H1 (cell line): ENCODE results near the gene HINT3.

ENCODE experiments used
- BACH1 ChIP-seq: IDR thresholded peaks from 2 replicates; pipeline ENCODE4 v1.6.1; 2012; ENCODE audit warnings: low read length, improper control_type of control experiment
- CHD2 ChIP-seq: IDR thresholded peaks from 2 replicates; pipeline ENCODE4 v1.6.1; 2012; ENCODE audit warnings: low read length, improper control_type of control experiment
- CREB1 ChIP-seq: IDR thresholded peaks from 2 replicates; pipeline ENCODE4 v1.6.1; 2012; ENCODE audit warnings: inconsistent platforms
- CTCF ChIP-seq, 3 experiments: IDR thresholded peaks; 1 replicate in 2 of 3; 2 replicates in 1 of 3; pipeline versions ENCODE4 v1.5.1 to v1.6.1; 2011; ENCODE audit warnings: low read length in 3 of 3, mild to moderate bottlenecking in 3 of 3, inconsistent platforms in 2 of 3, low read depth in 1 of 3, moderate library complexity in 1 of 3; ENCODE audit not compliant: insufficient read depth in 1 of 3; ENCODE audit errors: control extremely low read depth in 1 of 3
- E2F6 ChIP-seq: IDR thresholded peaks from 2 replicates; pipeline ENCODE4 v1.6.1; 2012; ENCODE audit warnings: inconsistent platforms
- EZH2 ChIP-seq: fragments of 200-600 bp; sonication (generic); IDR thresholded peaks from 2 replicates; pipeline ENCODE4 v1.7.1; 2012; ENCODE audit warnings: low read depth, mild to moderate bottlenecking, moderate library complexity, low read length, inconsistent platforms; ENCODE audit not compliant: severe bottlenecking
- GABPA ChIP-seq: IDR thresholded peaks from 2 replicates; pipeline ENCODE4 v1.6.1; 2011; ENCODE audit warnings: mild to moderate bottlenecking, low read length, moderate library complexity, borderline replicate concordance; ENCODE audit not compliant: insufficient read depth
- JUND ChIP-seq: IDR thresholded peaks from 2 replicates; pipeline ENCODE4 v1.6.1; 2011; ENCODE audit warnings: mild to moderate bottlenecking, improper control_type of control experiment, low read length
- SUZ12 ChIP-seq: fragments of 200-600 bp; sonication (generic); IDR thresholded peaks from 2 replicates; pipeline ENCODE4 v1.6.1; 2012; ENCODE audit warnings: mild to moderate bottlenecking, inconsistent platforms, low read length, moderate library complexity, mixed read lengths
- TCF12 ChIP-seq: IDR thresholded peaks from 2 replicates; pipeline ENCODE4 v1.6.1; 2011; ENCODE audit warnings: low read depth, mild to moderate bottlenecking, low read length
- TEAD4 ChIP-seq: IDR thresholded peaks from 2 replicates; pipeline ENCODE4 v1.6.1; 2012; ENCODE audit warnings: low read depth, low read length, inconsistent platforms, mixed read lengths
- TF ChIP-seq, protein P1 (sequence below): IDR thresholded peaks from 2 replicates; pipeline ENCODE4 v1.6.1; 2012; ENCODE audit warnings: inconsistent platforms

- no peak for TF ChIP-seq CREB1
- no peak for TF ChIP-seq EZH2
- TF ChIP-seq, protein P1, sequence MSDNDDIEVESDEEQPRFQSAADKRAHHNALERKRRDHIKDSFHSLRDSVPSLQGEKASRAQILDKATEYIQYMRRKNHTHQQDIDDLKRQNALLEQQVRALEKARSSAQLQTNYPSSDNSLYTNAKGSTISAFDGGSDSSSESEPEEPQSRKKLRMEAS, result no peak
- TF ChIP-seq CHD2, result no peak
- TF ChIP-seq TEAD4, result no peak
- TF ChIP-seq E2F6, result no peak
- no peak for TF ChIP-seq CTCF (IDR thresholded peaks at IDR 0.05; ENCODE audit: control extremely low read depth in 1 of 3, insufficient read depth in 1 of 3, low read depth in 1 of 3, low read length in 3 of 3)
- no peak for TF ChIP-seq GABPA
- no peak for TF ChIP-seq JUND
- no peak for TF ChIP-seq TCF12
- no peak for TF ChIP-seq SUZ12
- no peak for TF ChIP-seq BACH1
Observed at GRCh38 chr6:126026001-126026400, 69.4 kb downstream of the HINT3 start.
